Measurements from ENCODE around the gene ZNF346.

ZNF346 gene

DNA sequence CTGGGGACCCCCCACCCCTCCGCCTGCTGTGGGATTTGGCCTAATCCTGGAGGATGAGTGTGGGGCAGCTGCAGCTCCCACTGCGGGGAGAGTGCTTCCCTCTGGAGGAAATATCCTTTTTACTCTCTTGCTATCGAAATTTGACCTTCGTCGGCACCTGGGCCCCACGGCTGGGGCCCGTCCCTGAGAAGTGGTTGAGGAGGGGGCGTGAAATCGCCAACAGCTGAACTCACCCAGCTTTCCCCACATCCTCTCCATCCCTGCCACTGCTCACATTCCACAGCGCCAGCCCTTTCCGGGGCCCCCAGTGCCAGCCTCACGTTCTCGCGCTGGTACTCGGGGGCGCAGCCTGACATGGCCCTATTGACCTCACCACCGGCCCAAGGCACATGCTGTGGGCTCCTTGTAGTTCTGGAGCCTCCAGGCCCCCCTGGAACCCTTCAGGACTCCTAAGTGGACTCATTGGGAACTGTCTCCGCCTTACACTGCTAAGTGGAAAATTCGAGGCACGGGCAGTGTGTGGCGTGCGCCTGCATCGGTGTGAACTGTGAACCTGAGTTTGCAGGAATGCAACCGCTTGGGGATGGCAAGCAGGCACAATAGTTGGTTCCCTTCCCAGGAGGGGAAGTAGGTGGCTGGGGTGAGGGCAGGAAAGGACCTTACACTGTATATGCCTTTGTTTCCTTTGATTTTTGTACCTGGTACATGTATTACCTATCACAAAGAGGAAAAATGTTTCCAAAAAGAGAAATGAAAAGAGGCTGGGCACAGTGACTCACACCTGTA, 83.4 kb downstream of the ZNF346 start:
- DNase-seq (ENCODE audit: low read depth), result no peak

DNA sequence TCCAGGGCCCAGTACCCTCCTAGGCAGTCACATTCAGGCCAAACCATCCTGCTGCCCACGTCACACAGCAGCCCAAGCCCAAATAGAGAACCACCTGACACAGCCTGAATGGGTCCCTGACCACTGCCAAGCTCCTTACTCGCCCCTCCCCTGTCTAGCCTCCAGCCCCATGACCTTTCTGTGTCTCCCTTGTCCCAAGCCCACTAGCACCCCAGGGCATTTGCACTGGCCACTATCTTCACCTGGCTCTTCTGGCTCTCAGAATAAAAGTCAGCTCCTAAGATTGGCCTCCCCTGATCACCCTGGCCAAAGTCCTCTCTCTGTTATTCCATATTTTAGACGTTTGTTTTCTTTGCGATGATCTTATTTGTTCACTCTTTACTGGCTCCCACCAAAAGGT, 84.7 kb downstream of the ZNF346 start:
- TF ChIP-seq, protein P1, sequence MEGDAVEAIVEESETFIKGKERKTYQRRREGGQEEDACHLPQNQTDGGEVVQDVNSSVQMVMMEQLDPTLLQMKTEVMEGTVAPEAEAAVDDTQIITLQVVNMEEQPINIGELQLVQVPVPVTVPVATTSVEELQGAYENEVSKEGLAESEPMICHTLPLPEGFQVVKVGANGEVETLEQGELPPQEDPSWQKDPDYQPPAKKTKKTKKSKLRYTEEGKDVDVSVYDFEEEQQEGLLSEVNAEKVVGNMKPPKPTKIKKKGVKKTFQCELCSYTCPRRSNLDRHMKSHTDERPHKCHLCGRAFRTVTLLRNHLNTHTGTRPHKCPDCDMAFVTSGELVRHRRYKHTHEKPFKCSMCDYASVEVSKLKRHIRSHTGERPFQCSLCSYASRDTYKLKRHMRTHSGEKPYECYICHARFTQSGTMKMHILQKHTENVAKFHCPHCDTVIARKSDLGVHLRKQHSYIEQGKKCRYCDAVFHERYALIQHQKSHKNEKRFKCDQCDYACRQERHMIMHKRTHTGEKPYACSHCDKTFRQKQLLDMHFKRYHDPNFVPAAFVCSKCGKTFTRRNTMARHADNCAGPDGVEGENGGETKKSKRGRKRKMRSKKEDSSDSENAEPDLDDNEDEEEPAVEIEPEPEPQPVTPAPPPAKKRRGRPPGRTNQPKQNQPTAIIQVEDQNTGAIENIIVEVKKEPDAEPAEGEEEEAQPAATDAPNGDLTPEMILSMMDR (IDR thresholded peaks at IDR 0.05; ENCODE audit: control insufficient read depth, extremely low read depth, insufficient read depth), result no peak
- no peak overlapping the region for H3K4me3 ChIP-seq (ENCODE audit: low read depth, low read length)
- no peak for DNase-seq (ENCODE audit: low read depth)

More for the DNA sequence above, 83.4 kb downstream of the ZNF346 start:
- TF ChIP-seq, protein P1 (IDR thresholded peaks at IDR 0.05; ENCODE audit: control insufficient read depth, extremely low read depth, insufficient read depth), result no peak
- H3K4me3 ChIP-seq (ENCODE audit: low read depth, low read length), result no peak overlapping the region

DNA sequence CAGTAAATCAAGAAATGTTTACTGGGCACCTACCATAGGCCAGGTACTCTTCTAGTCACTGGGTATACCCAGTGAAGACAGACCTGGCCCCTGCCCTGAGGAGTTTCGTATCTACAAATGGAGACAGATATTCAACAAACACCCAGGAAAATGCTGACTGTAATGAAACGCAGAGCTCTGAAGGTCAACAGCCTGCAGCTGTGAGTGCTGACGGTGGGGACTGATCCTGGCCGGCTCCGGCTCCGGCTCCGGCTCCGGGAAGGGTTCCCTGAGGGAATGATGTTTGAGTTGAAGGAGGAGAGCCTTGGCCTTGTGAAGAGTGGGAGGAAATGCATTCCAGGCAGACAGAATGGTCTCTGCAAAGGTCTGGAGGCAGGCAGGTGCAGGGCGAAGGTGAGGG, 87.3 kb downstream of the ZNF346 start:
- DNase-seq (ENCODE audit: low read depth), result no peak
- no peak overlapping the region for H3K4me3 ChIP-seq (ENCODE audit: low read depth, low read length)
- TF ChIP-seq, protein P1 (IDR thresholded peaks at IDR 0.05; ENCODE audit: control insufficient read depth, extremely low read depth, insufficient read depth), result no peak

DNA sequence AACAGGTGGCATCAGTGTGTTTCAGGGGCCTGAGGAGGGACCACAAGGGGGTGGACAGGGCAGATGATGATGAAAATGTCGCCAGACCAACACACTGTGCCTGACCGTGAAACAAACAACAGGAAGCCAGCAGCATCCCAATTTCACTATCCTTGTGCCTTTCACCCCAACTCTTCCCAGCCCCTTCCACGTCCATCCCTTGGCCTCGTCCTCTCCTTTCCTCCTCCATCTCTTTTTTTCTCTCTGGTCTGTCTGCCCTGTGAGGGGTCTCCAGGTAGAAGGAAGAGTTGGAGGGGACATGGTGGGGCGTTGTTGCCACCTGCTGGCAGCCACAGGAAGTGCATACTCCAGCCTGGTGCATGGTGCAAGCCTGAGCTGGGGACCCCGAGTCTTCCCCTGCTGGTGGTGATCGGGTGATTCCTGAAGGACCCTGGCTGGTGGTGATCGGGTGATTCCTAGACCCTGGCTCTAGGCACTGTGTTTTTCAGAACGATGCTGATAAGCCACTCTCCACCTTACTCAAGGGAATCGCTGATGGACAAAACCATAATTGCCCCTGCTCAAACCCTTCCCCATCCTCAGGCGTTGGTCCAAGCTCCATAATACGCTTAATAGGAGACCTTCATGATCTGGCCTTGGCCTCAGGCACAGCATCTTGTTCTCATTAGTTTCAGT, 89.4 kb downstream of the ZNF346 start:
- TF ChIP-seq, protein P1 (IDR thresholded peaks at IDR 0.05; ENCODE audit: control insufficient read depth, extremely low read depth, insufficient read depth), result peak; percentile 86
- no peak for DNase-seq (ENCODE audit: low read depth)
- no peak overlapping the region for H3K4me3 ChIP-seq (ENCODE audit: low read depth, low read length)

DNA sequence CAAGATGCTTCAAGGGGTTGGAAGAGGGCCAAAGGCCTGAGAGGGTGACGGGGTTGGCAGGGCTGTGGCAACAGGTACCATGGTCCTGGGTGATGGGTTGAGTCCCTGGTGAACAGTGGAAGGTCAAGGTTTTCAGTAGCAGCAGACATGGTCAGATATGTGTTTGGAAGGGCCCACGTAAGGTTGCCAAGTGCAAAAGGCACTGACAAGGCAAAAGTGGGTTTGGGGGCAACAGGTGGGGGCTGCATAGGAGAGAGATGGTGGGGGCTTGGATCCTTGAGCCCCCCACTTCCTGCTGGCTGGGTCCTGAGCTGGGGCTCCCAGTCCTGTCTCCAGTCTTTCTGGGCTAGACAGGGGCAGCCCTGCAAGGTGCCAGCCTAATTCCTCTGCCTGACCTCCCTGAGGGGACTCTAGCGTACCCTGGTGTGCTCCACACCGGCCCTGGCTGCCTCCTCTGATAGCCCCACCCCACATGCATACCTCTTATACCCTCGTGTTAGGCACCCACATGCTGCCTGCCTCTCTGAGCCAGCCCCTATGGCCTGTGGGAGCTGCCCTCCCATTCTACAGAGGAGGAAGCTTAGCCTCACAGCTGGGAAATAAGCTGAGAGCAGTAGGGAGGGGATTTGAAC, 90.2 kb downstream of the ZNF346 start:
- TF ChIP-seq, protein P1 (IDR thresholded peaks at IDR 0.05; ENCODE audit: control insufficient read depth, extremely low read depth, insufficient read depth), result no peak
- H3K4me3 ChIP-seq (ENCODE audit: low read depth, low read length), result no peak overlapping the region
- DNase-seq (ENCODE audit: low read depth), result no peak

DNA sequence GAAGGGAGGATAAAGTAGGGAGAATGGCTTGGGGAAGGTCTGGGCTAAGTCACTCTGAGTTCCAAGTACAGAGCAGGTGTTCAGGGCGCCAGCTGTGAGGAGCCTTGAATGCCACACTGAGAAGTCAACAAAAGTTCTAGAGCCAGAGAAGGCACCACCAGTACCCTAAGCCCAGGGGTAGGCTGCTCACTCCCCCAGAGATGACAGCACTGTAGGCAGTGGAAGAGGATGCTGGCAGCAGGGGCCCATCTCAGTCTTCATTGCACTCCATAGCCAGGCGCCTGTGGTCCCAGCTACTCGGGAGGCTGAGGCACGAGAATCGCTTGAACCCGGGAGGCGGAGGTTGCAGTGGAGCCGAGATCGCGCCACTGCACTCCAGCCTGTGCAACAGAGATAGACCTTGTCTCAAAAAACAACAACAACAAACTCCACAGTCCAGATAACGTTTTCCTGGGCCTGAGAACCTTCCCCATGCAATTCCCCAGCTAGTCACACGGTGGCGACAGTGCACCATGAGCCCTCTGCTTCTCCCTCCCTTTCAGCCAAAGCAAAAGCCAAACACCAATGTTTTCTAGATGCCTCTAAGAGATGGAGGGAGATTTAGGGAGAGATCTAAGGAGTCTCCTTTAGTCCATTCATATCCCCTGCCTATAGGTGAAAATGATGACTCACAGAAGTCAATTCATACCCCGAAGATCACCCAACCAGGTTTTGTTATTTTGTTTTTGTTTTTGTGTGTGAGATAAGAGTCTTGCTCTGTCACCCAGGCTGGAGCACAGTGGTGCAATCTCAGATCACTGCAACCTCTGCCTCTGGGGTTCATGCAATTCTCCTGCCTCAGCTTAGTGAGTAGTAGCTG, 91.3 kb downstream of the ZNF346 start:
- peak; percentile 27 for DNase-seq (ENCODE audit: low read depth)
- TF ChIP-seq, protein P1 (IDR thresholded peaks at IDR 0.05; ENCODE audit: control insufficient read depth, extremely low read depth, insufficient read depth), result peak; percentile 100

More for the DNA sequence above, 91.3 kb downstream of the ZNF346 start:
- no peak overlapping the region for H3K4me3 ChIP-seq (ENCODE audit: low read depth, low read length)

Measured in LNCaP clone FGC (cell line).